ENCODE results near the gene ARHGAP28. TPM values are rescaled to one million over a fixed set of nuclear protein-coding genes. Genes with fewer than 3 reads are reported as not detected.

ARHGAP28 gene
- total and polyA plus RNA-seq, 2 of the 13 experiments (the other 11 are each of a cell fraction or from before 2014, with no cell fraction given): not detected

DNA sequence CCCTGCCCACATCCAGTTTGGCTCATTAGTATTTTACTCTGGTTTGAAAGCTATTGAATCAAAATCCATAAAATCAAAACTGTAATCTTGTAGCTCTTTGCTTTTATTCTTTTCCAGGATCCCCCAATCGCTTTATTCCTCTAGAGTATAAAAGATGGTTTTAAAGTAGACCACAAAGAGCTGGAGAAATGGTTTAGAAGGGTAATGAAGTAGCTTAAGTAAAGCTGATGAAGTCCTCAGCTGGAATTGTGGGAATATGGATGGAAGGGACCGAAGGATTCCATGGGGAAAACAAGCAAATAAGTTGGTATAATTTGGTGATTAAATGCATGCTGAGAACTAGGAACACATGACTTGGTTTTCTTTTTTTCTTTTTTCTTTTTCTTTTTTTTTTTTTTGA, 12.3 kb downstream of the ARHGAP28 start:
- Histone ChIP-seq H3K4me1 (ENCODE audit: insufficient read depth, low read length) (no peaks in the 10 kb centered on the region), H3K4me2 (ENCODE audit: low read depth, low read length) (no peak overlapping the region), H3K36me3 (replicated peaks in 1 of 2; ENCODE audit: control insufficient read depth in 1 of 2, insufficient read depth in 2 of 2, low read length in 2 of 2) (no peaks in the 10 kb centered on the region), H3K27ac (ENCODE audit: extremely low read length, insufficient read depth, low read length) (no peak overlapping the region), H3K9ac (ENCODE audit: insufficient read depth, low read depth, low read length) (no peak overlapping the region), H3K79me2 (ENCODE audit: insufficient read depth, low read length) (no peaks in the 10 kb centered on the region), H3K27me3 (ENCODE audit: control insufficient read depth in 1 of 2, insufficient read depth in 2 of 2, low read length in 2 of 2) (peaks cover 0 to 7% of the 10 kb centered on the region in 2 experiments; a peak in 2 of 5 replicates), H3K9me3 (ENCODE audit: low read length) (no peaks in the 10 kb centered on the region), H2AFZ (ENCODE audit: low read length) (no peak overlapping the region), H4K20me1 (ENCODE audit: insufficient read depth, low read length) (no peaks in the 10 kb centered on the region), H3K4me3 (replicated peaks in 1 of 3; ENCODE audit: insufficient read depth in 1 of 3, low read depth in 2 of 3, low read length in 3 of 3) (no peak overlapping the region)
- in situ Hi-C loops (cut with HindIII; ENCODE audit: extremely low pct_ligation_motif_present, low pct_unique_long_range_greater_than_20kb) (no loop called here), intact Hi-C loops (cut with micrococcal nuclease; ENCODE audit: unreplicated experiment) (no loop called here)
- WGBS (ENCODE audit: low lambda C conversion rate): 3% methylated on average over 2 of the region's 2 CpGs
- no peak for DNase-seq (ENCODE audit: low spot score)
- BruUV-seq (replicated peaks): no TSS peak
- CTCF ChIA-PET (ENCODE audit: low intra/inter-chr PET ratio, low total read pairs): no interaction called here
- POLR2A ChIA-PET: no interaction called here
- FAIRE-seq: no peak
- ATAC-seq: no peak
- no peak for TF ChIP-seq NCOA5 (CRISPR knock-in tag; IDR thresholded peaks at IDR 0.05)
- TF ChIP-seq, protein P1, sequence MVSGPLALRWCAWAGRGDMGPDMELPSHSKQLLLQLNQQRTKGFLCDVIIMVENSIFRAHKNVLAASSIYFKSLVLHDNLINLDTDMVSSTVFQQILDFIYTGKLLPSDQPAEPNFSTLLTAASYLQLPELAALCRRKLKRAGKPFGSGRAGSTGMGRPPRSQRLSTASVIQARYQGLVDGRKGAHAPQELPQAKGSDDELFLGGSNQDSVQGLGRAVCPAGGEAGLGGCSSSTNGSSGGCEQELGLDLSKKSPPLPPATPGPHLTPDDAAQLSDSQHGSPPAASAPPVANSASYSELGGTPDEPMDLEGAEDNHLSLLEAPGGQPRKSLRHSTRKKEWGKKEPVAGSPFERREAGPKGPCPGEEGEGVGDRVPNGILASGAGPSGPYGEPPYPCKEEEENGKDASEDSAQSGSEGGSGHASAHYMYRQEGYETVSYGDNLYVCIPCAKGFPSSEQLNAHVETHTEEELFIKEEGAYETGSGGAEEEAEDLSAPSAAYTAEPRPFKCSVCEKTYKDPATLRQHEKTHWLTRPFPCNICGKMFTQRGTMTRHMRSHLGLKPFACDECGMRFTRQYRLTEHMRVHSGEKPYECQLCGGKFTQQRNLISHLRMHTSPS (CRISPR knock-in tag; IDR thresholded peaks at IDR 0.05; ENCODE audit: low read depth): no peak
- no peak for TF ChIP-seq REL (CRISPR knock-in tag; conservative IDR thresholded peaks at IDR 0.05)
- no peak for TF ChIP-seq MEF2D (CRISPR knock-in tag; IDR thresholded peaks at IDR 0.05)
- TF ChIP-seq, protein P2, sequence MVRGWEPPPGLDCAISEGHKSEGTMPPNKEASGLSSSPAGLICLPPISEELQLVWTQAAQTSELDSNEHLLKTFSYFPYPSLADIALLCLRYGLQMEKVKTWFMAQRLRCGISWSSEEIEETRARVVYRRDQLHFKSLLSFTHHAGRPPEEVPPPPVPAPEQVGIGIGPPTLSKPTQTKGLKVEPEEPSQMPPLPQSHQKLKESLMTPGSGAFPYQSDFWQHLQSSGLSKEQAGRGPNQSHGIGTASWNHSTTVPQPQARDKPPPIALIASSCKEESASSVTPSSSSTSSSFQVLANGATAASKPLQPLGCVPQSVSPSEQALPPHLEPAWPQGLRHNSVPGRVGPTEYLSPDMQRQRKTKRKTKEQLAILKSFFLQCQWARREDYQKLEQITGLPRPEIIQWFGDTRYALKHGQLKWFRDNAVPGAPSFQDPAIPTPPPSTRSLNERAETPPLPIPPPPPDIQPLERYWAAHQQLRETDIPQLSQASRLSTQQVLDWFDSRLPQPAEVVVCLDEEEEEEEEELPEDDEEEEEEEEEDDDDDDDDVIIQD (CRISPR knock-in tag; IDR thresholded peaks at IDR 0.05; ENCODE audit: low read depth): no peak
- TF ChIP-seq, protein P3, sequence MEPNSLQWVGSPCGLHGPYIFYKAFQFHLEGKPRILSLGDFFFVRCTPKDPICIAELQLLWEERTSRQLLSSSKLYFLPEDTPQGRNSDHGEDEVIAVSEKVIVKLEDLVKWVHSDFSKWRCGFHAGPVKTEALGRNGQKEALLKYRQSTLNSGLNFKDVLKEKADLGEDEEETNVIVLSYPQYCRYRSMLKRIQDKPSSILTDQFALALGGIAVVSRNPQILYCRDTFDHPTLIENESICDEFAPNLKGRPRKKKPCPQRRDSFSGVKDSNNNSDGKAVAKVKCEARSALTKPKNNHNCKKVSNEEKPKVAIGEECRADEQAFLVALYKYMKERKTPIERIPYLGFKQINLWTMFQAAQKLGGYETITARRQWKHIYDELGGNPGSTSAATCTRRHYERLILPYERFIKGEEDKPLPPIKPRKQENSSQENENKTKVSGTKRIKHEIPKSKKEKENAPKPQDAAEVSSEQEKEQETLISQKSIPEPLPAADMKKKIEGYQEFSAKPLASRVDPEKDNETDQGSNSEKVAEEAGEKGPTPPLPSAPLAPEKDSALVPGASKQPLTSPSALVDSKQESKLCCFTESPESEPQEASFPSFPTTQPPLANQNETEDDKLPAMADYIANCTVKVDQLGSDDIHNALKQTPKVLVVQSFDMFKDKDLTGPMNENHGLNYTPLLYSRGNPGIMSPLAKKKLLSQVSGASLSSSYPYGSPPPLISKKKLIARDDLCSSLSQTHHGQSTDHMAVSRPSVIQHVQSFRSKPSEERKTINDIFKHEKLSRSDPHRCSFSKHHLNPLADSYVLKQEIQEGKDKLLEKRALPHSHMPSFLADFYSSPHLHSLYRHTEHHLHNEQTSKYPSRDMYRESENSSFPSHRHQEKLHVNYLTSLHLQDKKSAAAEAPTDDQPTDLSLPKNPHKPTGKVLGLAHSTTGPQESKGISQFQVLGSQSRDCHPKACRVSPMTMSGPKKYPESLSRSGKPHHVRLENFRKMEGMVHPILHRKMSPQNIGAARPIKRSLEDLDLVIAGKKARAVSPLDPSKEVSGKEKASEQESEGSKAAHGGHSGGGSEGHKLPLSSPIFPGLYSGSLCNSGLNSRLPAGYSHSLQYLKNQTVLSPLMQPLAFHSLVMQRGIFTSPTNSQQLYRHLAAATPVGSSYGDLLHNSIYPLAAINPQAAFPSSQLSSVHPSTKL (CRISPR knock-in tag; IDR thresholded peaks at IDR 0.05): no peak
- no peak for TF ChIP-seq IRF2 (CRISPR knock-in tag; IDR thresholded peaks at IDR 0.05)
- no peak for TF ChIP-seq CERS6 (CRISPR knock-in tag; IDR thresholded peaks at IDR 0.05)
- TF ChIP-seq, protein P4, sequence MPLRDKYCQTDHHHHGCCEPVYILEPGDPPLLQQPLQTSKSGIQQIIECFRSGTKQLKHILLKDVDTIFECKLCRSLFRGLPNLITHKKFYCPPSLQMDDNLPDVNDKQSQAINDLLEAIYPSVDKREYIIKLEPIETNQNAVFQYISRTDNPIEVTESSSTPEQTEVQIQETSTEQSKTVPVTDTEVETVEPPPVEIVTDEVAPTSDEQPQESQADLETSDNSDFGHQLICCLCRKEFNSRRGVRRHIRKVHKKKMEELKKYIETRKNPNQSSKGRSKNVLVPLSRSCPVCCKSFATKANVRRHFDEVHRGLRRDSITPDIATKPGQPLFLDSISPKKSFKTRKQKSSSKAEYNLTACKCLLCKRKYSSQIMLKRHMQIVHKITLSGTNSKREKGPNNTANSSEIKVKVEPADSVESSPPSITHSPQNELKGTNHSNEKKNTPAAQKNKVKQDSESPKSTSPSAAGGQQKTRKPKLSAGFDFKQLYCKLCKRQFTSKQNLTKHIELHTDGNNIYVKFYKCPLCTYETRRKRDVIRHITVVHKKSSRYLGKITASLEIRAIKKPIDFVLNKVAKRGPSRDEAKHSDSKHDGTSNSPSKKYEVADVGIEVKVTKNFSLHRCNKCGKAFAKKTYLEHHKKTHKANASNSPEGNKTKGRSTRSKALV (CRISPR knock-in tag; IDR thresholded peaks at IDR 0.05): no peak
- no peak for TF ChIP-seq ZBTB1 (CRISPR knock-in tag; IDR thresholded peaks at IDR 0.05; ENCODE audit: borderline replicate concordance)
- TF ChIP-seq FOSL1 (CRISPR knock-in tag; IDR thresholded peaks at IDR 0.05; ENCODE audit: borderline replicate concordance): no peak

Data from HepG2 (cell line).